ENCODE measurements around the gene TRIM63. TPM values are rescaled to one million over a fixed set of nuclear protein-coding genes. Genes with fewer than 3 reads are reported as not detected.

The TRIM63 gene
- polyA plus RNA-seq, 4 donors, result 0.07 to 0.98 (median 0.75) TPM

- DNase-seq (ENCODE audit: low read depth in 4 of 4, low spot score in 3 of 4), result peak in 2 of 4 donors; percentile 65 to 67
Measured at GRCh38 chr1:26035959-26036755, 31.3 kb downstream of the TRIM63 start.

GRCh38 chr1:26035203-26035958 is 32.0 kb downstream of the TRIM63 start:
- peak; percentile 72 to 85 (median 75) for DNase-seq (ENCODE audit: low read depth in 4 of 4, low spot score in 3 of 4)

GRCh38 chr1:26034504-26035202 is 32.8 kb downstream of the TRIM63 start:
- no peak for DNase-seq (ENCODE audit: low read depth in 4 of 4, low spot score in 3 of 4)

GRCh38 chr1:26032656-26033357 is 34.6 kb downstream of the TRIM63 start:
- no peak for DNase-seq (ENCODE audit: low read depth in 4 of 4, low spot score in 3 of 4)

GRCh38 chr1:26031611-26032220 is 35.7 kb downstream of the TRIM63 start:
- no peak for DNase-seq (ENCODE audit: low read depth in 4 of 4, low spot score in 3 of 4)

GRCh38 chr1:26031196-26031595 is 36.2 kb downstream of the TRIM63 start:
- DNase-seq (ENCODE audit: low read depth in 4 of 4, low spot score in 3 of 4), result no peak

- no peak for DNase-seq (ENCODE audit: low read depth in 4 of 4, low spot score in 3 of 4)
Measured at GRCh38 chr1:26029864-26030481, 37.5 kb downstream of the TRIM63 start.

GRCh38 chr1:26029054-26029863 is 38.2 kb downstream of the TRIM63 start:
- DNase-seq (ENCODE audit: low read depth in 4 of 4, low spot score in 3 of 4), result no peak

GRCh38 chr1:26028490-26028980 is 38.9 kb downstream of the TRIM63 start:
- no peak for DNase-seq (ENCODE audit: low read depth in 4 of 4, low spot score in 3 of 4)

- DNase-seq (ENCODE audit: low read depth in 4 of 4, low spot score in 3 of 4), result no peak
Measured at GRCh38 chr1:26027716-26028489, 39.5 kb downstream of the TRIM63 start.

- DNase-seq (ENCODE audit: low read depth in 4 of 4, low spot score in 3 of 4), result no peak
Measured at GRCh38 chr1:26025517-26025916, 41.9 kb downstream of the TRIM63 start.

- no peak for DNase-seq (ENCODE audit: low read depth in 4 of 4, low spot score in 3 of 4)
Measured at GRCh38 chr1:26025060-26025459, 42.4 kb downstream of the TRIM63 start.

GRCh38 chr1:26023826-26024225 is 43.6 kb downstream of the TRIM63 start:
- DNase-seq (ENCODE audit: low read depth in 4 of 4, low spot score in 3 of 4), result no peak

GRCh38 chr1:26023009-26023408 is 44.4 kb downstream of the TRIM63 start:
- no peak for DNase-seq (ENCODE audit: low read depth in 4 of 4, low spot score in 3 of 4)

GRCh38 chr1:26022404-26022779 is 45.0 kb downstream of the TRIM63 start:
- DNase-seq (ENCODE audit: low read depth in 4 of 4, low spot score in 3 of 4), result no peak

GRCh38 chr1:26021647-26022403 is 45.6 kb downstream of the TRIM63 start, which contains the start of gene EXTL1:
Gene EXTL1 (plus strand): TSS chr1:26021775. CDS start chr1:26022647, 872 bp downstream.
- no peak for DNase-seq (ENCODE audit: low read depth in 4 of 4, low spot score in 3 of 4)

GRCh38 chr1:26020941-26021646 is 46.3 kb downstream of the TRIM63 start:
- no peak for DNase-seq (ENCODE audit: low read depth in 4 of 4, low spot score in 3 of 4)
